ENCODE results near the gene NBAS. TPM values are rescaled to one million over a fixed set of nuclear protein-coding genes. Genes with fewer than 3 reads are reported as not detected.
"Not testable (repeated sequence)": the region's sequence is repeated elsewhere in the genome, so short reads cannot be mapped to it uniquely, and the experiment has no call there.

Gene NBAS
- total RNA-seq, 4 donors from 2014 or later, result 27.3 to 43.6 (median 28.4) TPM

DNA sequence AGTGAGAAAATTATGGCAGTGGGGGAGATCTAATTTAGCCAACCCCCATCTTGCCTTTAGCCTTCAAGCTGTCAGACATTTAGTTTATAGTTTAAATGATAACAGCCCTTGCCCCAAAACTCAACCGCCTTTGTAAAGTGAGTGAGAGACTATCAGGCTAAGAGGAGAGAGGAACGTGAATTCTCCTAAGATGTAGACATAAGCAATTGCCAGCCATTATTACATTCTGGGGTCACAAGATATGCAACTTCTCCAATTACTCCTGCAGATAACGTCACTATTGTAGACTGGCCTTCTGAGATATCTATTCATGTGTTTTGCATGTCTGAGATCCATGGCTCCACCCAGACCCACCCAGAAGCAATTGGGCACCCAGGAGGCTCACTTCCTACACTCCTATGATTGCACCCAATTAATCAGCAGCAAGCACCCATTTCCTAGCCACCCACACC is 307.3 kb downstream of the NBAS start:
- Histone ChIP-seq H3K4me3 (no peak overlapping the region), H3K27me3 (no peaks in the 10 kb centered on the region), H3K27ac (no peak overlapping the region), H3K9me3 (no peaks in the 10 kb centered on the region), H3K36me3 (no peaks in the 10 kb centered on the region), H3K4me1 (no peaks in the 10 kb centered on the region)
- TF ChIP-seq CTCF (IDR thresholded peaks at IDR 0.05 in 4 of 5, conservative IDR thresholded peaks at IDR 0.05 in 1 of 5) (no peak), POLR2A (IDR thresholded peaks at IDR 0.05) (no peak)
- in situ Hi-C loops (cut with MboI; ENCODE audit: low sequenced_read_pairs in 4 of 4), result no loop called here
- no peak for ATAC-seq
- intact Hi-C loops (cut with DNase I; ENCODE audit: low total_unique reads), result no loop called here
- no peak for DNase-seq

DNA sequence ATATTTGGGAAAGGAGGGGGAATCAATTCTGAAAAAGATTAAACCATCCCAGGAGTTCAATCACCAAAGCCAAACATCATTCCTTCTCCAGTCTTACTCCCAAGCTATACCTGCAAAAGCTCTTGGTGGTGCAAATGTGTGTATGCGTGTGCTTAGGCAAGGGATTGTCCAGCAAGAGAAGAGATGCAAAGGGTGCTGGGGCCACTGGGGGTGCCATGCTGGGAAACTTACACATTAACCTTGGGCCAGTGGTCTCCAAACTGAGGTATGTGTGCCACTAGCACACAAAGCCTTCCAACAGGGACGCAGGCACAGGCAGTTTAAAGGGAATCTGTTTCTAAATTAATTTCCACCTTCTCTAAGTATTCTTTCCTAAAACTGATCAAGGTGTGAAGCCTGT is 307.9 kb downstream of the NBAS start:
- H3K36me3 ChIP-seq, result no peaks in the 10 kb centered on the region
- no peaks in the 10 kb centered on the region for H3K9me3 ChIP-seq
- no peak overlapping the region for H3K27ac ChIP-seq
- intact Hi-C loops (cut with DNase I; ENCODE audit: low total_unique reads) (no loop called here), in situ Hi-C loops (cut with MboI; ENCODE audit: low sequenced_read_pairs in 4 of 4) (no loop called here)
- DNase-seq (no peak), ATAC-seq (no peak)
- TF ChIP-seq POLR2A (IDR thresholded peaks at IDR 0.05) (no peak), CTCF (IDR thresholded peaks at IDR 0.05 in 4 of 5, conservative IDR thresholded peaks at IDR 0.05 in 1 of 5) (no peak)
- H3K4me3 ChIP-seq, result no peak overlapping the region
- no peaks in the 10 kb centered on the region for H3K27me3 ChIP-seq
- H3K4me1 ChIP-seq, result no peaks in the 10 kb centered on the region

DNA sequence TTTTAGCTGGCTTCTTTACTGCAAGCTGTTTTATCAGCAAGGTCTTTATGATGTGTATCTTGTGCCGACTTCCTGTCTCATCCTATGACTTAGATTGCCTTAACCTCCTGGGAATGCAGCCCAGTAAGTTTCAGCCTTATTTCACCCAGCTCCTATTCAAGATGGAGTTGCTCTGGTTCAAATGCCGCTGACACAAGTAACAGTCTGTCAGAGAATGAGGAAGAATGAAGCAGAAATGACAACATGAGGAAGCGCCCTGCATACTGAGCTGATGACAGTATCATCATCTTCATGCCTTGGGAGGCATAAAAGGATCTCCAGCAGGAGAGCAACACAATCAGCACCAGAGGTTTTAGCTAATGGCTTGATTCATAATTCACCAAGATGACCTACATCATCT is 309.4 kb downstream of the NBAS start:
- no peaks in the 10 kb centered on the region for H3K9me3 ChIP-seq
- H3K4me1 ChIP-seq, result no peaks in the 10 kb centered on the region
- DNase-seq (no peak), ATAC-seq (no peak)
- H3K27me3 ChIP-seq, result no peaks in the 10 kb centered on the region
- intact Hi-C loops (cut with DNase I; ENCODE audit: low total_unique reads) (no loop called here), in situ Hi-C loops (cut with MboI; ENCODE audit: low sequenced_read_pairs in 4 of 4) (no loop called here)
- no peak overlapping the region for H3K4me3 ChIP-seq
- no peak for TF ChIP-seq CTCF (IDR thresholded peaks at IDR 0.05 in 4 of 5, conservative IDR thresholded peaks at IDR 0.05 in 1 of 5)
- no peak for TF ChIP-seq POLR2A (IDR thresholded peaks at IDR 0.05)
- no peak overlapping the region for H3K27ac ChIP-seq
- H3K36me3 ChIP-seq, result no peaks in the 10 kb centered on the region

DNA sequence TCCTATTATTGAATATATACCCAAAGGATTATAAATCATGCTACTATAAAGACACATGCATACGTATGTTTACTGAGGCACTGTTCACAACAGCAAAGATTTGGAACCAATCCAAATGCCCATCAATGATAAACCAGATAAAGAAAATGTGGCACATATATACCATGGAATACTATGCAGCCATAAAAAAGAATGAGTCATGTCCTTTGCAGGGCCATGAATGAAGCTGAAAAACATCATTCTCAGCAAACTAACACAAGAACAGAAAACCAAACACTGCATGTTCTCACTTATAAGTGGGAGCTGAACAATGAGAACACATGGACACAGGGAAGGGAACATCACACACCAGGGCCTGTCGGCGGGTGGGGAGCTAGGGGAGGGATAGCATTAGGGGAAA is 310.2 kb downstream of the NBAS start:
- H3K27ac ChIP-seq; DNase-seq; in situ Hi-C loops (cut with MboI; ENCODE audit: low sequenced_read_pairs in 4 of 4); H3K36me3 ChIP-seq; H3K4me3 ChIP-seq; H3K27me3 ChIP-seq; intact Hi-C loops (cut with DNase I; ENCODE audit: low total_unique reads); ATAC-seq; H3K4me1 ChIP-seq; H3K9me3 ChIP-seq: not testable (repeated sequence)

- no peak overlapping the region for H3K27ac ChIP-seq
- H3K36me3 ChIP-seq, result no peaks in the 10 kb centered on the region
- no peaks in the 10 kb centered on the region for H3K27me3 ChIP-seq
- intact Hi-C loops (cut with DNase I; ENCODE audit: low total_unique reads) (no loop called here), in situ Hi-C loops (cut with MboI; ENCODE audit: low sequenced_read_pairs in 4 of 4) (no loop called here)
- no peaks in the 10 kb centered on the region for H3K9me3 ChIP-seq
- no peak for ATAC-seq
- H3K4me3 ChIP-seq, result no peak overlapping the region
- peaks cover 0 to 10% of the 10 kb centered on the region in 2 donors for H3K4me1 ChIP-seq
- TF ChIP-seq CTCF (IDR thresholded peaks at IDR 0.05 in 4 of 5, conservative IDR thresholded peaks at IDR 0.05 in 1 of 5), result no peak
- TF ChIP-seq POLR2A (IDR thresholded peaks at IDR 0.05), result no peak
- no peak for DNase-seq
These were observed 314.3 kb downstream of the NBAS start for GRCh38 chr2:15246870-15247269.
